ENCODE measurements around the gene OXA1L. TPM values are rescaled to one million over a fixed set of nuclear protein-coding genes. Genes with fewer than 3 reads are reported as not detected.

The OXA1L gene
- total RNA-seq, 1 experiment from 2014 or later = 103 TPM

DNA sequence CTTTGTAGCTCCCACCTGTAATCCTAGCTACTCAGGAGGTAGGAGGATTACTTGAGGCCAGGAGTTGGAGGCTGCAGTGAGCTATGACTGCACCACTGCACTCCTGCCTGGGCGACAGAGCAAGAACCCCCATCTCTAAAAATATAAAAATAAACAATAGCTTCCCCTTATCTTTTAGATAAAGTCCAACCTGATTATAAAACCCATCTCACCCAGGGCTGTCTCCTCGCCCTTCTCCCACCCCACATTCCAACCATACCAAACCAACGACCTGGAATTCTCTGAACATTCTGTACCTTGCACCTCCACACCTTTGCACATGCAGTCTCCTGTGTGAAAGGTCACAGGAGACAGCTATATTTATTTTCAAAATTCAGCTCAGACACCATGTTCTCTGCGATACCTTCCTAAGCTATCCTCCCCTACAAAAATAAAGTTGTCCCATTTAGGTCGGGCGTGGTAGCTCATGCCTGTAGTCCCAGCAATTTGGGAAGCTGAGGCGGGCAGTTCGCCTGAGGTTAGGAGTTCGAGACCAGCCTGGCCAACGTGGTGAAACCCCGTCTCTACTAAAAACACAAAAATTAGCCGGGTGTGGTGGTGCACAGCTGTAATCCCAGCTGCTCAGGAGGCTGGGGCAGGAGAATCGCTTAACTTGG is 41.1 kb downstream of the OXA1L start:
- H3K9me3 ChIP-seq (ENCODE audit: low read depth, low read length, poor library complexity, severe bottlenecking) = no peaks in the 10 kb centered on the region
- no peaks in the 10 kb centered on the region for H3K4me1 ChIP-seq (ENCODE audit: insufficient read depth, low read length, poor library complexity, severe bottlenecking)
- H3K27ac ChIP-seq (ENCODE audit: low read depth, low read length, poor library complexity, severe bottlenecking) = no peak overlapping the region
- H3K4me3 ChIP-seq (ENCODE audit: low read depth, low read length, poor library complexity, severe bottlenecking) = no peak overlapping the region
- DNase-seq (ENCODE audit: low spot score) = no peak
- intact Hi-C loops (cut with micrococcal nuclease; ENCODE audit: unreplicated experiment) = no loop called here
- BruUV-seq (replicated peaks) = no TSS peak
- POLR2A ChIA-PET (ENCODE audit: low non-redundant PET) = no interaction called here
- no peaks in the 10 kb centered on the region for H3K36me3 ChIP-seq (ENCODE audit: insufficient read depth, low read length, poor library complexity, severe bottlenecking)
- no peak for TF ChIP-seq EZH2 (IDR thresholded peaks at IDR 0.05; ENCODE audit: borderline replicate concordance, low read depth, low read length, poor library complexity, severe bottlenecking)
- TF ChIP-seq, protein P1, sequence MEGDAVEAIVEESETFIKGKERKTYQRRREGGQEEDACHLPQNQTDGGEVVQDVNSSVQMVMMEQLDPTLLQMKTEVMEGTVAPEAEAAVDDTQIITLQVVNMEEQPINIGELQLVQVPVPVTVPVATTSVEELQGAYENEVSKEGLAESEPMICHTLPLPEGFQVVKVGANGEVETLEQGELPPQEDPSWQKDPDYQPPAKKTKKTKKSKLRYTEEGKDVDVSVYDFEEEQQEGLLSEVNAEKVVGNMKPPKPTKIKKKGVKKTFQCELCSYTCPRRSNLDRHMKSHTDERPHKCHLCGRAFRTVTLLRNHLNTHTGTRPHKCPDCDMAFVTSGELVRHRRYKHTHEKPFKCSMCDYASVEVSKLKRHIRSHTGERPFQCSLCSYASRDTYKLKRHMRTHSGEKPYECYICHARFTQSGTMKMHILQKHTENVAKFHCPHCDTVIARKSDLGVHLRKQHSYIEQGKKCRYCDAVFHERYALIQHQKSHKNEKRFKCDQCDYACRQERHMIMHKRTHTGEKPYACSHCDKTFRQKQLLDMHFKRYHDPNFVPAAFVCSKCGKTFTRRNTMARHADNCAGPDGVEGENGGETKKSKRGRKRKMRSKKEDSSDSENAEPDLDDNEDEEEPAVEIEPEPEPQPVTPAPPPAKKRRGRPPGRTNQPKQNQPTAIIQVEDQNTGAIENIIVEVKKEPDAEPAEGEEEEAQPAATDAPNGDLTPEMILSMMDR (conservative IDR thresholded peaks at IDR 0.05; ENCODE audit: low read depth, low read length) = no peak
- no peaks in the 10 kb centered on the region for H3K27me3 ChIP-seq (replicated peaks; ENCODE audit: insufficient read depth, low read depth, low read length, poor library complexity)
- CTCF ChIA-PET = interaction anchor here (0.6 kb wide), 1 partner anchor 43 kb away, joined by 13 read pairs; no protein-coding TSS in a partner anchor

DNA sequence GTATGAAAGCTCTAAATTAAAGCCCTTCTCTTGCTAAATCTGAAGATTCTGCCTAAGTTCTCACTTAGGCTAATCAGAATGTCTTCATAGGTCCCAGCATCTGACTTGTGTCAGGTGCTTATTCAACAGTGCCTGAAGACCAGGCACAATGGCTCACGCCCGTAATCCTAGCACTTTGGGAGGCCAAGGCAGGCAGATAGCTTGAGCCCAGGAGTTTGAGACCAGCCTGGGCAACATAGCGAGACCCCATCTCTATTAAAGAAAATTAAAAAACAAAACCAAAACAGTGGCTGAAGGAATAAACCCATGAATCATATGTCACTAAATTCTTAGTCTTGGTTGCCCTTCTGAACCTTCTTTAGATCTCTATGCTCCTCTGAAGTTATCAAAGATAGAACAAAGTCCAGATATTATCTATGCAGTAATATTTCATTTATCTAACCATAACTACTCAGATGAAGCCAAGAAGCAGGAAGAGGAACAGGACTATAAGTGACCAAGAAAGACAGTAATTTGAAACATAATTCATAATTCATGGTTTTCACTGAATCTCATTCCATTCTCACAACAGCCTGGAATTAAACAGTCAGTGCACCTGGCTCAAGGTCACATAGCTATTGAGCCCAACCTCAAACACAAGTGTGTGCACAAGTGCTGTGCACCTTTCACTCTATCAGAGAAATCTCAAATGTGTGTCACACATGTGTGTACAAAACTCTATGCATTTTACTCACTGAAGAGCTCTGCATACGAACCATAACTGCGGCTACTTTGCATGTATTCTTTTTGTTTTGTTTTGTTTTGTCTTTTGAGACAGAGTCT is 42.1 kb downstream of the OXA1L start:
- H3K4me1 ChIP-seq (ENCODE audit: insufficient read depth, low read length, poor library complexity, severe bottlenecking) = no peaks in the 10 kb centered on the region
- ChIA-PET CTCF (no interaction called here), POLR2A (ENCODE audit: low non-redundant PET) (no interaction called here)
- H3K4me3 ChIP-seq (ENCODE audit: low read depth, low read length, poor library complexity, severe bottlenecking) = no peak overlapping the region
- H3K27me3 ChIP-seq (replicated peaks; ENCODE audit: insufficient read depth, low read depth, low read length, poor library complexity) = no peaks in the 10 kb centered on the region
- TF ChIP-seq, protein P1 (conservative IDR thresholded peaks at IDR 0.05; ENCODE audit: low read depth, low read length) = no peak
- no peak for TF ChIP-seq EZH2 (IDR thresholded peaks at IDR 0.05; ENCODE audit: borderline replicate concordance, low read depth, low read length, poor library complexity, severe bottlenecking)
- BruUV-seq (replicated peaks) = no TSS peak
- H3K27ac ChIP-seq (ENCODE audit: low read depth, low read length, poor library complexity, severe bottlenecking) = no peak overlapping the region
- intact Hi-C loops (cut with micrococcal nuclease; ENCODE audit: unreplicated experiment) = no loop called here
- H3K9me3 ChIP-seq (ENCODE audit: low read depth, low read length, poor library complexity, severe bottlenecking) = no peaks in the 10 kb centered on the region
- no peaks in the 10 kb centered on the region for H3K36me3 ChIP-seq (ENCODE audit: insufficient read depth, low read length, poor library complexity, severe bottlenecking)
- DNase-seq (ENCODE audit: low spot score) = no peak

DNA sequence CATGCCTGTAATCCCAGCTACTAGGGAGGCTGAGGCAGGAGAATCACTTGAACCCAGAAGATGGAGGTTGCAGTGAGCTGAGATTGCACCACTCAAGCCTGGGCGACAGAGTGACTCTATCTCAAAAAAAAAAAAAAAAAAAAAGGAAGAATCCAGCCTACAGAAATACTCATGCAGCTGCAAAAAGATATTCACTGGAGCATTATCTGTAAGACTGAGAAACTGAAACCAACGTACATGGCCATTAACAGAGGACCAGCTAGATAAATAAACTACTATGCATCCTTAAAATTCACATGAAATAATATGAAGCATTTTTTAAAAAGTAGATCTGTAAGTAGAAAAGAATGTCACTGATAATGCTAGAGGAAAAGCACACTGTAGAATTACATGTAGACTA is 45.2 kb downstream of the OXA1L start:
- intact Hi-C loops (cut with micrococcal nuclease; ENCODE audit: unreplicated experiment) = no loop called here
- Histone ChIP-seq H3K4me1 (ENCODE audit: insufficient read depth, low read length, poor library complexity, severe bottlenecking) (no peaks in the 10 kb centered on the region), H3K27me3 (replicated peaks; ENCODE audit: insufficient read depth, low read depth, low read length, poor library complexity) (no peaks in the 10 kb centered on the region), H3K4me3 (ENCODE audit: low read depth, low read length, poor library complexity, severe bottlenecking) (no peak overlapping the region), H3K36me3 (ENCODE audit: insufficient read depth, low read length, poor library complexity, severe bottlenecking) (no peaks in the 10 kb centered on the region), H3K9me3 (ENCODE audit: low read depth, low read length, poor library complexity, severe bottlenecking) (no peaks in the 10 kb centered on the region), H3K27ac (ENCODE audit: low read depth, low read length, poor library complexity, severe bottlenecking) (no peak overlapping the region)
- ChIA-PET POLR2A (ENCODE audit: low non-redundant PET) (interaction anchor here (0.6 kb wide), 1 partner anchor 35 kb away, joined by 9 read pairs; no protein-coding TSS in a partner anchor), CTCF (interaction anchor here (0.6 to 0.7 kb wide), 2 partner anchors 158 to 239 kb away, joined by 3 to 6 read pairs; no protein-coding TSS in a partner anchor)
- BruUV-seq (replicated peaks) = no TSS peak
- DNase-seq (ENCODE audit: low spot score) = no peak
- TF ChIP-seq, protein P1 (conservative IDR thresholded peaks at IDR 0.05; ENCODE audit: low read depth, low read length) = no peak
- TF ChIP-seq EZH2 (IDR thresholded peaks at IDR 0.05; ENCODE audit: borderline replicate concordance, low read depth, low read length, poor library complexity, severe bottlenecking) = no peak
